Peyer's patch (tissue), 4 donors: ENCODE results near the gene ZZZ3. TPM values are rescaled to one million over a fixed set of nuclear protein-coding genes. Genes with fewer than 3 reads are reported as not detected.
"Not testable (repeated sequence)": the region's sequence is repeated elsewhere in the genome, so short reads cannot be mapped to it uniquely, and the experiment has no call there.

Source experiments
- DNase-seq, 3 donors: peaks; one replicate each; pipeline ENCODE4 v3.0.0-alpha.2; 2017 to 2019
- H3K27ac ChIP-seq, 4 donors: fragments of 200-600 bp; sonication (generic); one replicate each; pipeline ENCODE4 v1.5.1; 2016 to 2019
- H3K27me3 ChIP-seq, 2 donors: fragments of 200-600 bp; sonication (generic); one replicate each; pipeline ENCODE4 v1.5.1; 2019
- H3K36me3 ChIP-seq, 3 donors: fragments of 200-600 bp; sonication (generic); one replicate each; pipeline ENCODE4 v1.5.1; 2016 to 2019
- H3K4me1 ChIP-seq, 4 donors: fragments of 200-600 bp; sonication (generic); one replicate each; pipeline ENCODE4 v1.5.1; 2016 to 2019
- H3K4me3 ChIP-seq, 4 donors: fragments of 200-600 bp; sonication (generic); 1 replicate in 3 of 4; 2 replicates in 1 of 4; pipeline ENCODE4 v1.5.1; 2016 to 2019; ENCODE audit warnings: mild to moderate bottlenecking in 1 of 4
- H3K9me3 ChIP-seq, 4 donors: fragments of 200-600 bp; sonication (generic); one replicate each; pipeline ENCODE4 v1.5.1; 2016 to 2019; ENCODE audit warnings: mild to moderate bottlenecking in 1 of 4
- POLR2A ChIP-seq, 2 donors: fragments of 450-650 bp; IDR thresholded peaks; one replicate each; pipeline ENCODE4 v1.5.1; 2017; ENCODE audit warnings: antibody characterized with exemption in 2 of 2, mild to moderate bottlenecking in 2 of 2, moderate library complexity in 2 of 2
- total RNA-seq, 4 donors: library from RNA; depleted of rRNA; stranded (reverse); fragments of >200 nt; gene quantifications; one replicate each; pipeline ENCODE4 v1.1.0, GENCODE V29; 2016
- TF ChIP-seq, protein P1 (sequence below), 6 experiments: fragments of 450-650 bp in 4 of 6; fragments of 200-600 bp in 2 of 6; sonication (generic) in 1 of 6; IDR thresholded peaks; one replicate each; pipeline ENCODE4 v1.5.1; 2017 to 2019; ENCODE audit warnings: antibody characterized with exemption in 6 of 6, mild to moderate bottlenecking in 3 of 6, moderate library complexity in 1 of 6

ZZZ3 gene
- total RNA-seq, 4 donors from 2014 or later = 44.6 to 67.8 (median 55.6) TPM

DNA sequence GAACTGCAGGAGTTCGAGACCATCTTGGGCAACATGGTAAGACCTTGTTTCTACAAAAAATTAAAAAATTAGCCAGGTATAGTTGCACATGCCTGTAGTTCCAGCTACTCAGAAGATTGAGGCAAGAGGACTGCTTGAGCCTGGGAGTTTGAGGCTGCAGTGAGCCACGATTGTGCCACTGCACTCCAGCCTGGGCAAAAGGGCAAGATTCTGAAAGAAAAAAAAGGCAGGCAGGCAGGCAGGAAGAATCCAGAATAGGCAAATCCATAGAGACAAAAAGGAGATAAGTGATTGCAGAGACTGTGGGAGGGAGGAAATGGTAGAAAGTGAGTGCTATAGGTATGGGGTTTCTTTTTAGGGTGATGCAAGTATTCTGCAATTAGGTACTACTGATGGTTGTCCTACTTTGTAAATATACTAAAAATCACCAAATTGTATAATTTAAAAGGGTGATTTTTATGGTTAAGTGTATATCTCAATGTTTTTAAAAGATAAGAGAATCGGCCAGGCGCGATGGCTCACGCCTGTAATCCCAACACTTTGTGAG lies 29.4 kb downstream of the ZZZ3 start:
- H3K36me3 ChIP-seq = no peaks in the 10 kb centered on the region
- H3K9me3 ChIP-seq = peaks cover 0 to 7% (median 3%) of the 10 kb centered on the region in 4 donors
- H3K27me3 ChIP-seq = no peaks in the 10 kb centered on the region
- no peak for DNase-seq
- H3K27ac ChIP-seq = no peak overlapping the region
- peaks cover 0 to 5% (median 0%) of the 10 kb centered on the region in 4 donors for H3K4me1 ChIP-seq
- H3K4me3 ChIP-seq = no peak overlapping the region
- TF ChIP-seq, protein P1, sequence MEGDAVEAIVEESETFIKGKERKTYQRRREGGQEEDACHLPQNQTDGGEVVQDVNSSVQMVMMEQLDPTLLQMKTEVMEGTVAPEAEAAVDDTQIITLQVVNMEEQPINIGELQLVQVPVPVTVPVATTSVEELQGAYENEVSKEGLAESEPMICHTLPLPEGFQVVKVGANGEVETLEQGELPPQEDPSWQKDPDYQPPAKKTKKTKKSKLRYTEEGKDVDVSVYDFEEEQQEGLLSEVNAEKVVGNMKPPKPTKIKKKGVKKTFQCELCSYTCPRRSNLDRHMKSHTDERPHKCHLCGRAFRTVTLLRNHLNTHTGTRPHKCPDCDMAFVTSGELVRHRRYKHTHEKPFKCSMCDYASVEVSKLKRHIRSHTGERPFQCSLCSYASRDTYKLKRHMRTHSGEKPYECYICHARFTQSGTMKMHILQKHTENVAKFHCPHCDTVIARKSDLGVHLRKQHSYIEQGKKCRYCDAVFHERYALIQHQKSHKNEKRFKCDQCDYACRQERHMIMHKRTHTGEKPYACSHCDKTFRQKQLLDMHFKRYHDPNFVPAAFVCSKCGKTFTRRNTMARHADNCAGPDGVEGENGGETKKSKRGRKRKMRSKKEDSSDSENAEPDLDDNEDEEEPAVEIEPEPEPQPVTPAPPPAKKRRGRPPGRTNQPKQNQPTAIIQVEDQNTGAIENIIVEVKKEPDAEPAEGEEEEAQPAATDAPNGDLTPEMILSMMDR (IDR thresholded peaks at IDR 0.05) = no peak
- TF ChIP-seq POLR2A (IDR thresholded peaks at IDR 0.05) = no peak

DNA sequence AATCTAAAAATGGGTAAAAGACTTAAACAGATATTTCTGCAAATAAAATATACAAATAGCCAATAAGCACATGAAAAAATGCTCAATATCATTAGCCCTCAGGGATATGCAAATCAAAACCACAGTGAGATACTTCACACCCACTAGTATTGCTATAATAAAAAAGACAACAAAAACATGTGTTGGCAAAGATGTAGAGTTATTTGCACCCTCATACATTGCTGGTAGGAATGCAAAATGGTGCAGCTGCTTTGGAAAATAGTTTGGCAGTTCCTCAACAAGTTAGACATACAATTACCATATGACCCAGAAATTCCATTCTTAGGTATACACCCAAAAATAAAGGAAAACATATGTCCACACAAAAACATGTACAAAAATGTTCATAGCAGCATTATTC lies 30.2 kb downstream of the ZZZ3 start:
- no peak overlapping the region for H3K4me3 ChIP-seq
- TF ChIP-seq, protein P1 (IDR thresholded peaks at IDR 0.05) = no peak
- TF ChIP-seq POLR2A (IDR thresholded peaks at IDR 0.05) = no peak
- H3K27ac ChIP-seq = no peak overlapping the region
- no peaks in the 10 kb centered on the region for H3K27me3 ChIP-seq
- peaks cover 0 to 7% (median 3%) of the 10 kb centered on the region in 4 donors for H3K9me3 ChIP-seq
- no peak for DNase-seq
- peaks cover 0 to 5% (median 0%) of the 10 kb centered on the region in 4 donors for H3K4me1 ChIP-seq
- H3K36me3 ChIP-seq = no peaks in the 10 kb centered on the region

DNA sequence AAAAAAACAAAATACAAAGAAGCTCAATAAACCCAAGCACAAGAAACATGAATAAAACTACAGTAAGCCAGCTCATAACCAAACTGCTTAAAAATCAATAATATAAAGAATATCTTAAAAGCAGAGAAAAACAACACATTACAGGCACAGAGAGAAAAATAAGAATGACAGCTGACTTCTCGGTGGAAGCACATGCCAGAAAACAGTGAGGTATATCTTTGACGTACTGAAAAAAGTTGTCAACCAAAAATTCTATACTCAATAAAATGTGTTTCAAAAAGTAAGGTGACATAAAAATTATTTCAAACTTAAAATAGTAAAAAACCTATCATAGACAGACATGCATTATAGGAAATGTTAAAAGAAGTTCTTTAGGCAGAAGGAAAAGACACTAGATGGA lies 33.3 kb downstream of the ZZZ3 start:
- no peak for DNase-seq
- no peak overlapping the region for H3K27ac ChIP-seq
- TF ChIP-seq, protein P1 (IDR thresholded peaks at IDR 0.05) = no peak
- TF ChIP-seq POLR2A (IDR thresholded peaks at IDR 0.05) = no peak
- H3K9me3 ChIP-seq = peaks cover 0 to 7% (median 3%) of the 10 kb centered on the region in 4 donors
- H3K4me1 ChIP-seq = peaks cover 0 to 5% (median 0%) of the 10 kb centered on the region in 4 donors
- no peaks in the 10 kb centered on the region for H3K27me3 ChIP-seq
- H3K36me3 ChIP-seq = peaks cover 0 to 12% (median 0%) of the 10 kb centered on the region in 3 donors
- no peak overlapping the region for H3K4me3 ChIP-seq

DNA sequence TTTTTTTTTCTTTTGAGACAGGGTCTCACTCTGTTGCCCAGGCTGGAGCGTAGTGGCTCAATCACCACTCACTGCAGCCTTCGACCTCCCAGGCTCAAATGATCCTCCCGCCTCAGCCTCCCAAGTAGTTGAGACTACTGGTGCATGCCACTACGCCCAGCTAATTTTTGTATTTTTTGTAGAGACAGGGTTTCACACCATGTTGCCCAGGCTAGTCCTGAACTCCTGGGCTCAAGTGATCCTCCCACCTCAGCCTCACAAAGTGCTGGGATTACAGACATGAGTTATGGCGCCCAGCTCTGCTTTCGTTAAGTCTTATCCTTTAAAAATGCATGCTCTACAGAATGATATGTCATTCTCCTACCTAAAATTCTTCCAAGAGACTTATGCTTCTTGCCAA lies 36.2 kb downstream of the ZZZ3 start:
- H3K4me1 ChIP-seq, H3K27ac ChIP-seq, DNase-seq, H3K9me3 ChIP-seq, H3K27me3 ChIP-seq, H3K4me3 ChIP-seq: not testable (repeated sequence)
- H3K36me3 ChIP-seq = peaks cover 0 to 12% (median 0%) of the 10 kb centered on the region in 3 donors

DNA sequence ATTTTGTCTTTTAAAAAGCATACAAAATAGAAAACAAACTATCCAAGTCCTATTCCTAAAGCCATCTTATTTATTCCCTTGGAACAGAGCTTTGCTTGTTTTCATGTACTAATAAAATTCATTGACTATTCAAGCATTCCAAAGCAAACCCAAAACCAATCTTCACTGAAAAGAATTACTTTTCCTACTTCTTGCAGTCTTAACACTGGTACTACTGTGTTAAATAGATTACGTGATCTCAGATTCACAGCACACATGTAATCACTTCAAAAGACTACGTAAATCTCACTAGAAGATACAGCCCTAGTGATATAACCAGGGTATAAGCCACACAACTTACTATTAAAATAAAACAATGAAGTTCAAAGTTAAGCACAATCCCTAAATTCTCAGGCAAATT lies 39.0 kb downstream of the ZZZ3 start:
- Histone ChIP-seq H3K9me3 (peaks cover 0 to under 1% (median 0%) of the 10 kb centered on the region in 4 donors), H3K27me3 (no peaks in the 10 kb centered on the region), H3K36me3 (peaks cover 0 to 12% (median 0%) of the 10 kb centered on the region in 3 donors), H3K27ac (no peak overlapping the region), H3K4me1 (no peaks in the 10 kb centered on the region), H3K4me3 (no peak overlapping the region)
- DNase-seq = no peak
- TF ChIP-seq, protein P1 (IDR thresholded peaks at IDR 0.05) = no peak
- TF ChIP-seq POLR2A (IDR thresholded peaks at IDR 0.05) = no peak

DNA sequence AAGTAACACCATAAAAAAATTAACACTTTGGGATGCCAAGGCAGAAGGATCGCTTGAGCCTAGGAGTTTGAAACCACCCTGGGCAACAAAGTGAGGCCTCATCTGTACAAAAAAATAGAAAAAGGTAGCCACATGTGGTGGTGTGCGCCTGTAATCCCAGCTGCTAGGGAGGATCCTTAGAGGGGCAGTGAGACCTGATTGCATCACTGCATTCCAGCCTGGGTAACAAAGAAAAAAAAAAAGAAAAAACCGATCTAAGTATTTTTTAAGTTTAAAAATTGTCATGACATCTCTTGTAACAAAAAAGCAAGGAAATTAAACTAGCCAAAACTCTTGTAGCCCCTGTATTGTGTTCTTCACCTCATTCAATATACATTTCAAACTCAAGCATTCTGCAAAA lies 39.5 kb downstream of the ZZZ3 start:
- Histone ChIP-seq H3K4me3 (no peak overlapping the region), H3K36me3 (peaks cover 0 to 12% (median 0%) of the 10 kb centered on the region in 3 donors), H3K27me3 (no peaks in the 10 kb centered on the region), H3K4me1 (no peaks in the 10 kb centered on the region), H3K27ac (no peak overlapping the region), H3K9me3 (no peaks in the 10 kb centered on the region)
- no peak for DNase-seq
- no peak for TF ChIP-seq POLR2A (IDR thresholded peaks at IDR 0.05)
- TF ChIP-seq, protein P1 (IDR thresholded peaks at IDR 0.05) = no peak
